ENCODE results near the gene LARP1. TPM values are rescaled to one million over a fixed set of nuclear protein-coding genes. Genes with fewer than 3 reads are reported as not detected.
A peak's percentile ranks its signal among the peaks of the same experiment; 100 is the strongest.

The LARP1 gene
- total RNA-seq, 1 donor, result 124 TPM

DNA sequence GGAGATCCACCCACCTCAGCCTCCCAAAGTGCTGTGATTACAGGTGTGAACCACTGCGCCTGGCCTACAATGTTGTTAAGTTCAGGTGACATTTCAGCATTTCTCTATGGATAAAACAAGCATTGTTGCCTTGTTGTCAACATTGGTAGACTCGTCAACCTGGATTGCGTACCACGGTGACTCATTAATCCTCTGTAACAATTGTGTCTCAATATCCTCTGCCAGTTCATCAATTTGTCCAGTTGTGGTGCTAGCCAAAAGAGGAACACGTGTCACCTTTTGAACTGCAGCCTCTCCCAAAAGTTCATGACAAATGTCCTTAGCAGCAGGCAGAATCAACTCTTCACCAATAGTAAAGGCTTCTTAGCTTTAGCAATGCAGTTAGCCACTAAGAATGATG lies 46.3 kb upstream of the LARP1 start:
- no peak for DNase-seq (ENCODE audit: insufficient read length, low spot score, missing footprints)
- no peak overlapping the region for H3K27ac ChIP-seq (ENCODE audit: low read depth, low read length)

DNA sequence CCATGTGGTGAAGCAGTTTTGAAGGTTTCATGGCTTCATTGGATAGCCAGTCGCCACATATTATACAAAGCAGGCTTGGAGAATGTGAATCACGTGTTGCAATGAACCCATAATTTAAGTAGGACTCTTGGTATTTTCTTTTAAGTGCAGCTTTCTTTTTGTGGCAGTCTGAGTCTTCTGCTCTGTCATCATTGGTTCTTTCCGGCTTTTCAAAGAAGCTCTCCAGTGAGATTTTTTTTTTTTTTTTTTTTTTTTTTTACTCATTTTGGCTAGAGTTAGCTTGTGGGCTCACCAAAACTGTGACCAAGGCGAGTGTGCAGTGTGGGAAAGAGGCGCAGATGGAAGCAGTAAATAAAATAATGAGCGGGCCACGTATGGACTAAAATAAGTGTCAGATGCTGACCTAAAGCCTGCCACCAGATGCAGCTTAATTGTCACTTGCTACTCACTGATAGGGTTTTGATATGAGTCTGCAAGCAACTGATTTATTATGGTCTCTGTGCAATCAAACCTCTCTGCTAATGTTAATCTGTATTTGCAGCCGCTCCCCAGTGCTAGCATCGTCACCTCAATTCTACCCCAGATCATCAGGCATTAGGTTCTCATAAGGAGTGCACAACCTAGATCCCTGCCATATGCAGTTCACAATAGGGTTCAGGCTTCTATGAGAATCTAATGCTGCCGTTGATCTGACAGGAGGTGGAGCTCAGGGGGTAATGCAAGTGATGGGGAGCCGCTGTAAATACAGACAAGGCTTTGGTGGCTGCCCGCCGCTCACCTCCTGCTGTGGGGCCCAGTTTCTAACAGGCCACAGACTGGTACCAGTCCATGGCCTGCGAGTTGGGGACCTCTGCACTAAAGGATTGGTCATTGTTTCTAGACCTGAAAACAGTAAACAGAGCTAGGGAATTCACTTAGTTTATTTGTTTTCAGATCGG lies 45.5 kb upstream of the LARP1 start:
- no peaks in the 10 kb centered on the region for H3K9me3 ChIP-seq (ENCODE audit: low read depth, low read length)
- H2AFZ ChIP-seq (ENCODE audit: low read length), result peak overlapping the region; percentile 9
- TF ChIP-seq, protein P1, sequence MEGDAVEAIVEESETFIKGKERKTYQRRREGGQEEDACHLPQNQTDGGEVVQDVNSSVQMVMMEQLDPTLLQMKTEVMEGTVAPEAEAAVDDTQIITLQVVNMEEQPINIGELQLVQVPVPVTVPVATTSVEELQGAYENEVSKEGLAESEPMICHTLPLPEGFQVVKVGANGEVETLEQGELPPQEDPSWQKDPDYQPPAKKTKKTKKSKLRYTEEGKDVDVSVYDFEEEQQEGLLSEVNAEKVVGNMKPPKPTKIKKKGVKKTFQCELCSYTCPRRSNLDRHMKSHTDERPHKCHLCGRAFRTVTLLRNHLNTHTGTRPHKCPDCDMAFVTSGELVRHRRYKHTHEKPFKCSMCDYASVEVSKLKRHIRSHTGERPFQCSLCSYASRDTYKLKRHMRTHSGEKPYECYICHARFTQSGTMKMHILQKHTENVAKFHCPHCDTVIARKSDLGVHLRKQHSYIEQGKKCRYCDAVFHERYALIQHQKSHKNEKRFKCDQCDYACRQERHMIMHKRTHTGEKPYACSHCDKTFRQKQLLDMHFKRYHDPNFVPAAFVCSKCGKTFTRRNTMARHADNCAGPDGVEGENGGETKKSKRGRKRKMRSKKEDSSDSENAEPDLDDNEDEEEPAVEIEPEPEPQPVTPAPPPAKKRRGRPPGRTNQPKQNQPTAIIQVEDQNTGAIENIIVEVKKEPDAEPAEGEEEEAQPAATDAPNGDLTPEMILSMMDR (IDR thresholded peaks at IDR 0.05; ENCODE audit: extremely low read depth, low read depth, low read length), result no peak
- H3K79me2 ChIP-seq (ENCODE audit: insufficient read depth, low read length), result no peaks in the 10 kb centered on the region
- H4K20me1 ChIP-seq (ENCODE audit: insufficient read depth, low read length), result no peaks in the 10 kb centered on the region
- no peak overlapping the region for H3K4me3 ChIP-seq (ENCODE audit: insufficient read depth, low read length)
- no peak overlapping the region for H3K27ac ChIP-seq (ENCODE audit: low read depth, low read length)
- no peaks in the 10 kb centered on the region for H3K27me3 ChIP-seq (ENCODE audit: insufficient read depth, low read length)
- peaks cover 17% of the 10 kb centered on the region for H3K4me1 ChIP-seq (ENCODE audit: insufficient read depth, low read length)
- H3K36me3 ChIP-seq (ENCODE audit: insufficient read depth, low read length), result no peaks in the 10 kb centered on the region
- no peak overlapping the region for H3K4me2 ChIP-seq (ENCODE audit: insufficient read depth, low read length)
- DNase-seq (ENCODE audit: insufficient read length, low spot score, missing footprints), result peak; percentile 78

More for the DNA sequence above, 46.3 kb upstream of the LARP1 start:
- Histone ChIP-seq H4K20me1 (ENCODE audit: insufficient read depth, low read length) (no peaks in the 10 kb centered on the region), H3K36me3 (ENCODE audit: insufficient read depth, low read length) (no peaks in the 10 kb centered on the region), H3K27me3 (ENCODE audit: insufficient read depth, low read length) (no peaks in the 10 kb centered on the region), H3K79me2 (ENCODE audit: insufficient read depth, low read length) (no peaks in the 10 kb centered on the region), H2AFZ (ENCODE audit: low read length) (no peak overlapping the region), H3K4me3 (ENCODE audit: insufficient read depth, low read length) (no peak overlapping the region), H3K4me1 (ENCODE audit: insufficient read depth, low read length) (peaks cover 10% of the 10 kb centered on the region), H3K4me2 (ENCODE audit: insufficient read depth, low read length) (no peak overlapping the region), H3K9me3 (ENCODE audit: low read depth, low read length) (no peaks in the 10 kb centered on the region)
- TF ChIP-seq, protein P1 (IDR thresholded peaks at IDR 0.05; ENCODE audit: extremely low read depth, low read depth, low read length), result no peak

DNA sequence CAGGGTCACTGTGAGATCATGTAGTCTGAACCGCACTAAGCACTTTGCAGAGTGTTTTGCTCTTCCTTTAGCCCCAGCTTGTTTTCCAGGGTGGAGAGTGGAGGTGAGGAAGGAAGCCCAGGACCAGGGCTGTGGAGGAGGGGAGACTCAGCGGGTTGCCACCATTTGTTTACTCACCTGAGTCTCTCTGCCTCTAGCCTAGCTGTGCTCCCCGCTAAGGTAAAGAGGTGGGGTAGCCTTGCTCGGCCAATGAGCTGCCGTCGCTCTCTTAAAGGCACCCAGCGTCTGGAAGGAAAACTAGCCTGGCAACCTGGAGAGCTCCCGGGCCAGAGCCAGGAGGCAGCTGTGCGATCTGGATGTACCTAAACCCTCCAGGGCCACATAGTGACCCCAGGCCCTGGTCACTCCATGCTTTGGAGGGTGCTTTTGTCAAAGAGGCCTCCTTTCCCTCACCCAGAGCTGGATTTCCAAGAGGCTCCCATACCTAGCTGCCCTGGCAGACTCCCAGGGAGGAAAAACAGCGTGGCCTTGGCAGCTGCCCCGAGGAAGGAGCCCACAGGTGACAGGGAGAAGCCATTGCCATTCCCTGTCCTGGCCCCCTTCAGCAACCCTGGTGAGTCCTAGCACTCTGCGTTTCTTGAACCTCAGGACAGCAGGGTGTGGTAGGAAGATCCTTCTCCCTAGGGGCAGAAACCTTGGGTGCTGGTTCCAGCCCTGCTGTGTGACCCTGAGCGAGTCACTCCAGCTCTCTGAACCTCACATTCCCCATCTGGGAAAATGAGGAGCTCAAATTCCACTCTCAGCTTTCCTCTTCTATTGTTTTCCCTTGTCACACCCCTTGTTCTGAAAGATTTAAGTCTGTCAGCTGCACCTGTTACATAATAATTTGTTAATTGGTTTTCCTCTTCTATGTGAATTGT lies 42.4 kb upstream of the LARP1 start:
- Histone ChIP-seq H3K4me2 (ENCODE audit: insufficient read depth, low read length) (no peak overlapping the region), H3K9me3 (ENCODE audit: low read depth, low read length) (no peaks in the 10 kb centered on the region), H3K27me3 (ENCODE audit: insufficient read depth, low read length) (no peaks in the 10 kb centered on the region), H3K79me2 (ENCODE audit: insufficient read depth, low read length) (no peaks in the 10 kb centered on the region), H2AFZ (ENCODE audit: low read length) (no peak overlapping the region), H3K36me3 (ENCODE audit: insufficient read depth, low read length) (no peaks in the 10 kb centered on the region), H3K4me1 (ENCODE audit: insufficient read depth, low read length) (peaks cover 18% of the 10 kb centered on the region), H4K20me1 (ENCODE audit: insufficient read depth, low read length) (no peaks in the 10 kb centered on the region), H3K4me3 (ENCODE audit: insufficient read depth, low read length) (no peak overlapping the region), H3K27ac (ENCODE audit: low read depth, low read length) (no peak overlapping the region)
- no peak for DNase-seq (ENCODE audit: insufficient read length, low spot score, missing footprints)
- TF ChIP-seq, protein P1 (IDR thresholded peaks at IDR 0.05; ENCODE audit: extremely low read depth, low read depth, low read length), result no peak
